GM04503 (cell line): ENCODE measurements around the gene VCX.
"Not testable (repeated sequence)": the region's sequence is repeated elsewhere in the genome, so short reads cannot be mapped to it uniquely, and the experiment has no call there.

ENCODE experiments used
- DNase-seq: peaks from one replicate; pipeline ENCODE4 v3.0.0-alpha.2; 2012; ENCODE audit warnings: low read depth

The VCX gene

GRCh38 chrX:7842871-7843270 lies at the start of gene VCX:
TSS of gene VCX (plus strand) at chrX:7843171. CDS start at chrX:7843204, 33 bp downstream.
- DNase-seq = not testable (repeated sequence)

- no peak for DNase-seq
Observed at GRCh38 chrX:7798327-7798726, 44.6 kb upstream of the VCX start.

- DNase-seq = no peak
Observed at GRCh38 chrX:7801711-7802110, 41.3 kb upstream of the VCX start.

- no peak for DNase-seq
Observed at GRCh38 chrX:7815166-7815805, 27.7 kb upstream of the VCX start.

- no peak for DNase-seq
Observed at GRCh38 chrX:7828594-7828993, 14.4 kb upstream of the VCX start.

GRCh38 chrX:7841084-7841805 lies 1.7 kb upstream of the VCX start:
- no peak for DNase-seq

- DNase-seq = no peak
Observed at GRCh38 chrX:7852166-7852565, 9.2 kb downstream of the VCX start.

- DNase-seq = no peak
Observed at GRCh38 chrX:7872042-7872441, 29.1 kb downstream of the VCX start.

GRCh38 chrX:7876957-7877356 lies 34.0 kb downstream of the VCX start:
- no peak for DNase-seq

- no peak for DNase-seq
Observed at GRCh38 chrX:7889135-7889534, 46.2 kb downstream of the VCX start.

- no peak for DNase-seq
Observed at GRCh38 chrX:7889680-7890079, 46.7 kb downstream of the VCX start.

GRCh38 chrX:7891928-7892327 lies 49.0 kb downstream of the VCX start:
- no peak for DNase-seq
